Subcutaneous adipose tissue (tissue), 4 donors: ENCODE results near the gene MAP3K5. TPM values are rescaled to one million over a fixed set of nuclear protein-coding genes. Genes with fewer than 3 reads are reported as not detected.

Experiments used
- CTCF ChIP-seq: fragments of 450-650 bp; IDR thresholded peaks from one replicate; pipeline ENCODE4 v1.5.1; 2016; ENCODE audit warnings: low read depth, mild to moderate bottlenecking, control low read depth, antibody characterized with exemption, moderate library complexity
- total RNA-seq, 4 donors: library from RNA; depleted of rRNA; stranded (reverse); fragments of >200 nt; gene quantifications; one replicate each; pipeline ENCODE4 v1.1.0, GENCODE V29; 2016

MAP3K5 gene
- 10 to 100 TPM; 20.9 to 44.0 (median 37.1) TPM for total RNA-seq

GRCh38 chr6:136792410-136793262 is at the start of gene MAP3K5:
TSS of gene MAP3K5 (minus strand) at chr6:136792477. CDS start at chr6:136792157, 320 bp downstream.
- no peak for TF ChIP-seq CTCF

- no peak for TF ChIP-seq CTCF
Observed at GRCh38 chr6:136840276-136841001, 48.2 kb upstream of the MAP3K5 start.

GRCh38 chr6:136831873-136832562 is 39.7 kb upstream of the MAP3K5 start:
- TF ChIP-seq CTCF: no peak

GRCh38 chr6:136826216-136826615 is 33.9 kb upstream of the MAP3K5 start:
- TF ChIP-seq CTCF: no peak

GRCh38 chr6:136823128-136823660 is 30.9 kb upstream of the MAP3K5 start:
- no peak for TF ChIP-seq CTCF

GRCh38 chr6:136822376-136823127 is 30.3 kb upstream of the MAP3K5 start, which contains the start of gene PEX7:
TSS of gene PEX7 (plus strand) at chr6:136822592. CDS start at chr6:136822666, 74 bp downstream.
- no peak for TF ChIP-seq CTCF
